D721Med (cell line): ENCODE results near the gene SARS2.

ENCODE experiments used
- DNase-seq: peaks from one replicate; pipeline ENCODE4 v3.0.0; 2011; ENCODE audit warnings: low spot score; ENCODE audit not compliant: insufficient read length
- FAIRE-seq: peaks from 2 replicates; lab custom pipeline; 2011; peaks lifted over from hg19 to GRCh38; lab: Jason Lieb, UNC
- CTCF ChIP-seq: IDR thresholded peaks from 2 replicates; pipeline ENCODE4 v1.5.1; 2012; ENCODE audit warnings: mild to moderate bottlenecking, control low read depth; ENCODE audit not compliant: insufficient read depth; ENCODE audit errors: missing control alignments

SARS2 gene

GRCh38 chr19:38915329-38916321 is 14.9 kb downstream of the SARS2 start:
- no peak for TF ChIP-seq CTCF
- FAIRE-seq (no peak), DNase-seq (peak; percentile 6)

GRCh38 chr19:38913958-38914357 is 16.6 kb downstream of the SARS2 start:
- FAIRE-seq, result no peak
- no peak for DNase-seq
- TF ChIP-seq CTCF, result no peak

- no peak for TF ChIP-seq CTCF
- DNase-seq (no peak), FAIRE-seq (no peak)
Observed at GRCh38 chr19:38912600-38913514, 17.7 kb downstream of the SARS2 start.

- no peak for TF ChIP-seq CTCF
- DNase-seq (no peak), FAIRE-seq (no peak)
Observed at GRCh38 chr19:38911388-38912001, 19.1 kb downstream of the SARS2 start.

GRCh38 chr19:38910488-38910887 is 20.1 kb downstream of the SARS2 start:
- DNase-seq (no peak), FAIRE-seq (no peak)
- no peak for TF ChIP-seq CTCF

GRCh38 chr19:38908911-38909310 is 21.7 kb downstream of the SARS2 start:
- FAIRE-seq, result no peak
- TF ChIP-seq CTCF, result no peak
- no peak for DNase-seq
